ENCODE results near the gene ZC3H11A.
"Not testable (repeated sequence)": the region's sequence is repeated elsewhere in the genome, so short reads cannot be mapped to it uniquely, and the experiment has no call there.

The ZC3H11A gene

DNA sequence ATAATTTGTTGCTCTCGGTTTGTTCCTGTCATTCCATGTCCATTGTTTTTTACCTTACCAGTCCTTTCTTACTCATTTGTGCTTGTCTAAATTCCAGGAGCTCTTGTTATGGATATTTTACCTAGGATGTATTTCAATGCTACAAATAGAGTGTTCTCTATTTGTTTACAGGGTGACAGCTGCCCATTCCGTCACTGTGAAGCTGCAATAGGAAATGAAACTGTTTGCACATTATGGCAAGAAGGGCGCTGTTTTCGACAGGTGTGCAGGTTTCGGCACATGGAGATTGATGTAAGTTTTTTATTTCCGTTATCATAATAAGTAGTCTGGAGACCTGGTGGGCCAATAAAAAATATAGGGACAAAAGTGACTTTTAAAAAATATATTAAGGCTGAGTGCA, 23.0 kb downstream of the ZC3H11A start:
- Histone ChIP-seq H3K9me3 (ENCODE audit: control insufficient read depth, insufficient read depth, low read length) (no peaks in the 10 kb centered on the region), H3K4me1 (ENCODE audit: control insufficient read depth, insufficient read depth, low read length) (no peaks in the 10 kb centered on the region), H3K9ac (ENCODE audit: low read depth, low read length) (no peak overlapping the region), H3K4me3 (ENCODE audit: low read depth, low read length) (no peak overlapping the region), H3K36me3 (ENCODE audit: control insufficient read depth, insufficient read depth, low read length) (peaks cover 21% of the 10 kb centered on the region), H3K27me3 (ENCODE audit: control insufficient read depth, insufficient read depth, low read length) (no peaks in the 10 kb centered on the region)

DNA sequence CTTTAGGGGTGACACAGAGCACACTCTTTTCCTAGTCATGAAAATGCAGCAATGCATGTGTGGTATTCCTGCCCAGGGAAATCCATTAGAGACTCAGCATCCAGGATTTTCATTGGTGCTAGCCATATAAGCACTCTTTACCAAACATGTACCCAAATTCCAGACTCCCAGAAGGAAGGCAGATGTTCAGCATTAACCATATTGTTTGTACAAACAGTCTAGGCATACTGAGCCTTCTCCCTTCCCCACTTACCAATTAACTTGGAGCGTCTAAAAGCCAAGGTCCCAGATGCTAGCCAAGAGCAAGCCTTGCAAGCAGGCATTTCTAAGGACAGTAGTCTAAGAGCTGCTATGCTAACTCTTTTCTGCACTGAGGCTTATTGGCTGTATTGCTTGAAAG, 27.9 kb downstream of the ZC3H11A start:
- Histone ChIP-seq H3K9ac (ENCODE audit: low read depth, low read length) (no peak overlapping the region), H3K9me3 (ENCODE audit: control insufficient read depth, insufficient read depth, low read length) (no peaks in the 10 kb centered on the region), H3K4me1 (ENCODE audit: control insufficient read depth, insufficient read depth, low read length) (no peaks in the 10 kb centered on the region), H3K4me3 (ENCODE audit: low read depth, low read length) (no peak overlapping the region), H3K36me3 (ENCODE audit: control insufficient read depth, insufficient read depth, low read length) (peaks cover 24% of the 10 kb centered on the region), H3K27me3 (ENCODE audit: control insufficient read depth, insufficient read depth, low read length) (no peaks in the 10 kb centered on the region)

DNA sequence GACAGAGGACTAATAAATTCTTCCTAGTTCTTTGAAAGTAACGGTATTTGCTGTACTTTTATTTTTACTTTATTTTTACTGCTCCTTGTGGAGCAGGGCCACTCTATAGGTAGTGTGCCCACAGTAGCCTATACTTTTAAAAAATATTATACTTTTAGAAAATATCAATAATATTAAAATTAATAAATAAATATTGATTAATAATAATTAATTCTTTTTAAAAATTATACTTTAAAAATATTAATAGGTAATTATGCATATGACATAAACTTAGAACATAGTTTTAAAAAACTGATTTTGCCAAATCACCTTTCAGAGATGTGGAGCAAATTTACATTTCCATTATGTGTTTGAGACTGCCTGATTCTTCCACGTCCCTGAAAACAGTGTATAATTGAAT, 30.8 kb downstream of the ZC3H11A start:
- Histone ChIP-seq H3K36me3 (ENCODE audit: control insufficient read depth, insufficient read depth, low read length) (peaks cover 30% of the 10 kb centered on the region), H3K4me3 (ENCODE audit: low read depth, low read length) (no peak overlapping the region), H3K4me1 (ENCODE audit: control insufficient read depth, insufficient read depth, low read length) (no peaks in the 10 kb centered on the region), H3K27me3 (ENCODE audit: control insufficient read depth, insufficient read depth, low read length) (no peaks in the 10 kb centered on the region), H3K9me3 (ENCODE audit: control insufficient read depth, insufficient read depth, low read length) (no peaks in the 10 kb centered on the region), H3K9ac (ENCODE audit: low read depth, low read length) (no peak overlapping the region)

DNA sequence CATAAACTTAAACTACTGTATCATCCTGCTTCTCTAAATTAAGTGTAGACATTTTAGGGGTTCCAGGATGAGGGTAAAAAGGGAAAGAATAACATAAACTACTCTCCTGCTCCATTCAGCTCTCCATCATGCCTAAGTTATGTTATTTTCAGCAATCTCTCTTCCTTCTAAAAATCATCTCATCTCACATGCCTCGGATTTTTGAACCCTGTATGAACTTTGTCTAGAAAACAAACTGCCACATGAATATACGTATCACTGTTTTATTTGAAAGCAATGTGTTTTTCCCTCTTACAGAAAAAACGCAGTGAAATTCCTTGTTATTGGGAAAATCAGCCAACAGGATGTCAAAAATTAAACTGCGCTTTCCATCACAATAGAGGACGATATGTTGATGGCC, 32.6 kb downstream of the ZC3H11A start:
- Histone ChIP-seq H3K27me3 (ENCODE audit: control insufficient read depth, insufficient read depth, low read length) (no peaks in the 10 kb centered on the region), H3K36me3 (ENCODE audit: control insufficient read depth, insufficient read depth, low read length) (peaks cover 31% of the 10 kb centered on the region), H3K4me3 (ENCODE audit: low read depth, low read length) (no peak overlapping the region), H3K9ac (ENCODE audit: low read depth, low read length) (no peak overlapping the region), H3K4me1 (ENCODE audit: control insufficient read depth, insufficient read depth, low read length) (no peaks in the 10 kb centered on the region), H3K9me3 (ENCODE audit: control insufficient read depth, insufficient read depth, low read length) (no peaks in the 10 kb centered on the region)

DNA sequence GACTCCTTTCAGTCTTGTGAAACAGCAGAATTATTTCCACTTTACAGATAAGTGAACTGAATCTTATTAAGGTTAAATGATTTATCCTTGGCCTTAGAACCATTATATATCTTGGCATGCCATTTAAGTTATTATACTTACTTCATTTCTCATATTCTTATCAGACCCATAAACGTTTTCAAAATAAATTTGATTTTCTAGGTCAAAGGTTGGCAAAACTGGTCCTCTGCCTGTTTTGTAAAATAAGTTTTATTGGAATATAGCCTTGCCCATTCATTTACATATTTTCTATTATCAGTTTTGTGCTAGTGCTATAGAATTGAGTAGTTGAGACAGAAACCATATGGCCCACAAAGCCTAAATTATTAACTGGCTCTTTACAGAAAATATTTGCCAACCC, 33.1 kb downstream of the ZC3H11A start:
- Histone ChIP-seq H3K4me3 (ENCODE audit: low read depth, low read length) (no peak overlapping the region), H3K27me3 (ENCODE audit: control insufficient read depth, insufficient read depth, low read length) (no peaks in the 10 kb centered on the region), H3K9me3 (ENCODE audit: control insufficient read depth, insufficient read depth, low read length) (no peaks in the 10 kb centered on the region), H3K9ac (ENCODE audit: low read depth, low read length) (no peak overlapping the region), H3K36me3 (ENCODE audit: control insufficient read depth, insufficient read depth, low read length) (peaks cover 31% of the 10 kb centered on the region), H3K4me1 (ENCODE audit: control insufficient read depth, insufficient read depth, low read length) (no peaks in the 10 kb centered on the region)

DNA sequence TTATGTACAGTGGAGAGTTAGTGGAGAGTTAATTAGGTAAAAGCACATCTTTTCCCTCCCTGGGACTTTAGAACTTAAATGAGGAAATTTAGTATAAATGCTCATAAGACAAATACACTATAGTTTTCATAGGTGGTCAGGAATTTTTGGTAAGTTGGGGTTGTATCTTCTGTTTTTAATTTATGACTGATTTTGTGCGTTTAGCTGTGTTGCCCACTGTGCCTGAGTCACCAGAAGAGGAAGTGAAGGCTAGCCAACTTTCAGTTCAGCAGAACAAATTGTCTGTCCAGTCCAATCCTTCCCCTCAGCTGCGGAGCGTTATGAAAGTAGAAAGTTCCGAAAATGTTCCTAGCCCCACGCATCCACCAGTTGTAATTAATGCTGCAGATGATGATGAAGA, 33.8 kb downstream of the ZC3H11A start:
- not testable (repeated sequence) for H3K4me3 ChIP-seq (ENCODE audit: low read depth, low read length)

DNA sequence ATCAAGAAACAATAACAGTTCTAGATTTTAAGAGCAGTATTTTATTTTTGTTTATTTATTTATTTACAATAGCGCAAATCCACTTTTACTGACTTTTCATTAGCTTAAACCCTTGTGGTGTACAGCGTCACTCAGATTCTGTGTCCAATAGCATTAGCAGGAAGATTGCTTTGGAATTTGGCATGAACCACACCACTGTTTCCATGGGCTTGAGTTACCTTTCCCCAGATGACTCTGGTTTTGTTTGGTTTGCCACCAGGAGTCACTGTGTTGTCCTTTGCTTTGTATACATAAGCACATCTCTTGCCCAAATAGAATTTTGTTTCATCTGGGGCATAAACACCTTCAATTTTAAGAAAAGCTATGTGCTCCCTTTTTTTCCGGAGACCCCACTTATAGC, 40.1 kb downstream of the ZC3H11A start:
- H3K27me3 ChIP-seq (ENCODE audit: control insufficient read depth, insufficient read depth, low read length): no peaks in the 10 kb centered on the region
- H3K9me3 ChIP-seq (ENCODE audit: control insufficient read depth, insufficient read depth, low read length): no peaks in the 10 kb centered on the region
- no peak overlapping the region for H3K9ac ChIP-seq (ENCODE audit: low read depth, low read length)
- H3K4me3 ChIP-seq (ENCODE audit: low read depth, low read length): no peak overlapping the region
- no peaks in the 10 kb centered on the region for H3K4me1 ChIP-seq (ENCODE audit: control insufficient read depth, insufficient read depth, low read length)
- peaks cover 42% of the 10 kb centered on the region for H3K36me3 ChIP-seq (ENCODE audit: control insufficient read depth, insufficient read depth, low read length)

More for the DNA sequence above, 33.8 kb downstream of the ZC3H11A start:
- not testable (repeated sequence) for H3K4me1 ChIP-seq (ENCODE audit: control insufficient read depth, insufficient read depth, low read length); H3K27me3 ChIP-seq (ENCODE audit: control insufficient read depth, insufficient read depth, low read length); H3K9me3 ChIP-seq (ENCODE audit: control insufficient read depth, insufficient read depth, low read length); H3K9ac ChIP-seq (ENCODE audit: low read depth, low read length)
- peaks cover 31% of the 10 kb centered on the region for H3K36me3 ChIP-seq (ENCODE audit: control insufficient read depth, insufficient read depth, low read length)

DNA sequence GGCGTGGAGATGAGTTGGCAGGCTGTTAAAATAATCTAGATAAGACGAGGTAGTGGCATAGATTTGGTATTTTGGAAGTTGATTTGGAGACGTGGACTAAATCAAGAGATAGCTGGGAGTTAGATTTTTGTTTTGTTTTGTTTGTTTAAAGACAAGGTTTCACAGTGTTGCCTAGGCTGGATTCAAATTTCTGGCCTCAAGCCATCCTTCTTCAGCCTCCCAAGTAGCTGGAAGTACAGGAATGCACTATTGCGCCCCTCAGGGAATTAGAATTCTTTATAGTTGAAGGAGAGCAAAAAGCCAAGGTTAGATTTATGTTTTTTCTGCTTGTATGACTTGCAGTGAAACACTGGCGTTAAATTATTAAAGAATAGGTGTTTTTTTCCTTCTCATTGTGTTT, 43.7 kb downstream of the ZC3H11A start:
- H3K4me3 ChIP-seq (ENCODE audit: low read depth, low read length): no peak overlapping the region
- H3K36me3 ChIP-seq (ENCODE audit: control insufficient read depth, insufficient read depth, low read length): peaks cover 31% of the 10 kb centered on the region
- no peak overlapping the region for H3K9ac ChIP-seq (ENCODE audit: low read depth, low read length)
- H3K9me3 ChIP-seq (ENCODE audit: control insufficient read depth, insufficient read depth, low read length): no peaks in the 10 kb centered on the region
- H3K4me1 ChIP-seq (ENCODE audit: control insufficient read depth, insufficient read depth, low read length): no peaks in the 10 kb centered on the region
- H3K27me3 ChIP-seq (ENCODE audit: control insufficient read depth, insufficient read depth, low read length): no peaks in the 10 kb centered on the region

DNA sequence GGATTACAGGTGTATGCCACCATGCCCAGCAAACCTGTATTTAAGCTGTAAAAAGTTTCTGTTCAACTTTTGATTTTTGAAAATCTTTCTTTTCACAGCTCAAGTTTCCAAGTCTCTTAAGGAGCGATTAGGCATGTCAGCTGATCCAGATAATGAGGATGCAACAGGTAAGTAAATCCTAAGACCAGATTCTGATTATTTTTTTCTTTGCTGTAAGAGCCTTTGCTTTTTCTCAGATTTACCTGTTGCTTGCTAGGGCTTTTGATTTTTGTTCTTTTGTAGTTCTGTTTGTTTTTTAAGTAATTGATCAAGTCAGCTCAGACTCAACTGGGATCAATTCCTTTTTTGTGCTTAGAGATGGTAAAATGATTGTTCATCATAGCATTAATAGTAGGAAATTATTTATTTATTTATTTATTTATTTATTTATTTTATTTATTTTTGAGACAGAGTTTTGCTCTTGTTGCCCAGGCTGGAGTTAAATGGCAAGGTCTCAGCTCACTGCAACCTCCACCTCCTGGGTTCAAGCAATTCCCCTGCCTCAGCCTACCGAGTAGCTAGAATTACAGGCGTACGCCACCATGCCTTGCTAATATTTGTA, 44.9 kb downstream of the ZC3H11A start:
- Histone ChIP-seq H3K4me1 (ENCODE audit: control insufficient read depth, insufficient read depth, low read length) (no peaks in the 10 kb centered on the region), H3K9ac (ENCODE audit: low read depth, low read length) (no peak overlapping the region), H3K9me3 (ENCODE audit: control insufficient read depth, insufficient read depth, low read length) (no peaks in the 10 kb centered on the region), H3K27me3 (ENCODE audit: control insufficient read depth, insufficient read depth, low read length) (no peaks in the 10 kb centered on the region), H3K4me3 (ENCODE audit: low read depth, low read length) (no peak overlapping the region), H3K36me3 (ENCODE audit: control insufficient read depth, insufficient read depth, low read length) (peaks cover 34% of the 10 kb centered on the region)

DNA sequence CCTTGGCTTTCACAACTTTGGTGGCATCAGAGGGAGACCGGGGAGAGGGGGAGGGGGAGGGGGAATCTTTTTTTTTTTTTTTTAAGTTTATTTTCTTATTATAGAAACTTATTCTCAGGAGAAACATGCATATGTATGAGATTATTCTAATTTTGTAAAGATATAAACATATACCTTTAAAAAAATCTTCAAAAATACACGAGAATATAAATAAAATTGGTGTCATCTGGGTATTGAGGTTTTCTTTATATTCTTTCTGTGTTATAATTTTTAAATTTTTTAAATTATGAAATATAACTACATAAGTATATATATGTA, 47.1 kb downstream of the ZC3H11A start:
- no peaks in the 10 kb centered on the region for H3K9me3 ChIP-seq (ENCODE audit: control insufficient read depth, insufficient read depth, low read length)
- H3K27me3 ChIP-seq (ENCODE audit: control insufficient read depth, insufficient read depth, low read length): no peaks in the 10 kb centered on the region
- peaks cover 34% of the 10 kb centered on the region for H3K36me3 ChIP-seq (ENCODE audit: control insufficient read depth, insufficient read depth, low read length)
- H3K9ac ChIP-seq (ENCODE audit: low read depth, low read length): no peak overlapping the region
- H3K4me3 ChIP-seq (ENCODE audit: low read depth, low read length): no peak overlapping the region
- no peaks in the 10 kb centered on the region for H3K4me1 ChIP-seq (ENCODE audit: control insufficient read depth, insufficient read depth, low read length)

DNA sequence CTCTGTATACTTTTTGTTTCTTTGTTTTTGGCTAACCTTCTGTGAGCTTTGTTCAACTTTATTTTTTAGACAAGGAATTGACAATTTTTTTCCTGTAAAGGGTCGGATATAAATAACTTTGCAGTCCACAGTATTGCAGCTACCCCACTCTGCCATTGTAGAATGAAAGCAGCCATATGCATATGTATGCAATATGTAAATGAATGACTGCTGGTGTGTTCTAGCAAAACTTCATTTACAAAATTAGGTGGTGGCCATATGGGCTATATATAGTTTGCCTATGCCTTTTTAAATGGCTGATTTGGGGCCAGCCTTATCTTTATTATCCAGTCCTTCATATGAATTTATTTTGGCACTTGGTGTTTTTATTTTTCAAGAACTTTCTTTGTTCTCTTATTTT, 48.0 kb downstream of the ZC3H11A start:
- Histone ChIP-seq H3K27me3 (ENCODE audit: control insufficient read depth, insufficient read depth, low read length) (no peaks in the 10 kb centered on the region), H3K9ac (ENCODE audit: low read depth, low read length) (no peak overlapping the region), H3K4me1 (ENCODE audit: control insufficient read depth, insufficient read depth, low read length) (no peaks in the 10 kb centered on the region), H3K4me3 (ENCODE audit: low read depth, low read length) (no peak overlapping the region), H3K36me3 (ENCODE audit: control insufficient read depth, insufficient read depth, low read length) (peaks cover 27% of the 10 kb centered on the region), H3K9me3 (ENCODE audit: control insufficient read depth, insufficient read depth, low read length) (no peaks in the 10 kb centered on the region)
